ENCODE data around the gene TSPAN12.
"Not testable (repeated sequence)": the region's sequence is repeated elsewhere in the genome, so short reads cannot be mapped to it uniquely, and the experiment has no call there.

The TSPAN12 gene

DNA sequence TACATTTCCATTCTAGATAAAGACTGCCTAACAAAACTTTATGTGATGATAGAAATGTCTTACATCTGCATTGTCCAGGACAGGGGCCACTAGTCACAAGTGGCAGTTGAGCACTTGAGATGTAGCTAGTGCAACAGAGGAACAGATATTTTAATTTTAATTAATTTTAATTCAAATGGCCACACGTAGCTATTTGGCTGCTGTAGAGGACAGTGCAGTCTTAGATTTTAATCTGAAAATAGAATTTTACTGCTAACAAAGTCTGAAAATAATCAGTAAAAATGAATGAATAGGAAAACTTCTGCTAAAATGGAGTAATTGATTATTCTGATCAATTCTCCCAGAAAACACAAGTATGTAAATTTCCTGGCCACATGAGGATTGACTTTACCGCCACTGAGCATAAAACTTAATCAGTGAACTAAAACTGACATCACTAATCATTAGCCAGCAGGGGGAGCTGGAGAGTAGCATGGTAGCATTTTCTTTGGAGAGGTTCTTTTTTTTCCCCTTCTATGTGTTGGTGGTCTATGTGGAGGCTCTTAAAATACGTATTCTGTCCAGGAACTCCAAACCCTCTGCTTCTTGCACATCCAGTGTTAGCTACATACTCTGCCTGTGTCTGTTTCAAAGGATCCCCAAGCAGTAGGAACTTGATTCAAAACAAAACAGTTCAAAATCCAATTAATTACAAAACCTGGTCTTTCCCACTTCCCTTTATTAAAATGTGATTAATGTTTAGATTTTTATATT is 52.1 kb downstream of the TSPAN12 start:
- DNase-seq (ENCODE audit: low read depth): peak; percentile 25

DNA sequence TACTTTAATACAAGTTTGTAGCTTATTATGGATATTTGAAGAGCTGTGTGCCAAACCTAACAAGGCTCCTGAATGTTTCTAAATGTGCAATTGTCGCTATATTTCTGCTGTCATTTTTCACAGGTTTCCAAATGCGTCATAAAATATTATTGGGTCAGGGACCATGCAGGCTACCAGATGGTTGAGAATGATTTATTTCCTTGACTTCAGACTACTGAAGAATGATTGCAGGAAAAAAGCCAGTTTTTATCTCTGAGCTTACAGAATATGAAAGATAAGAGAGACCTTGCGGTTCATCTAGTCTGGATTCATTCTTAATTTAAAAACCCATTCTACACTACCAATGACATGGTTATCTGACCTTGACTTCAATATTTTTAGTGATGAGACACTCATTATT is 55.2 kb downstream of the TSPAN12 start:
- no peak for DNase-seq (ENCODE audit: low read depth)

DNA sequence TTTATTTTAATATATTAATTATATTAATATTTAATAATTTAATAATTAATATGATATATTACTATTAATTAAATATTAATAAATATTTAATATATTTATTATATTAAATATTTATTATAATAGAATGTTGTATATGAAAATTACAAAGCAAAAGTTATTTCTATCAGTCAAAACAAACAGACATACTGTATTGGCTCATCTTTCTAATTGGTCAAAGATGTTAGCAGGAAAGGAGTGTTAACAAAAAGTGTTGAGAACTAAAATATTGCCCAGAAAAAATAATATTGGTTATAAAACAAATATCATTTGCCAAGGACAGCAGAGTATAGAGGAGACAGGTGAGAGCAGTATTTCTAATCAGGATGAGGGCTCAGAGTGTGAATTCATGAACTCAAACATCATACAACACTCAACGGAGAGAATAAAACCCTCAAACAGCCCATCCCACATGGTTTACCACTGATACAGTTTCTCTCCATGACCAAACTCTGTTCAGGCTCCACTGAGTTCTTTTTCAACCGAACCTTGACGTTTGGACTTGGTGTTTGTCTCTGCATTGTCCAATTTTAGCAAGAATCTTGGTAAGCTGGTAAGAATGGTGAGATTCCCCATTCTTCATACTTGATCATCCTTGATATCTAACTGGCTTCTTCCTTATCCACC is 58.0 kb downstream of the TSPAN12 start:
- DNase-seq (ENCODE audit: low read depth): no peak

DNA sequence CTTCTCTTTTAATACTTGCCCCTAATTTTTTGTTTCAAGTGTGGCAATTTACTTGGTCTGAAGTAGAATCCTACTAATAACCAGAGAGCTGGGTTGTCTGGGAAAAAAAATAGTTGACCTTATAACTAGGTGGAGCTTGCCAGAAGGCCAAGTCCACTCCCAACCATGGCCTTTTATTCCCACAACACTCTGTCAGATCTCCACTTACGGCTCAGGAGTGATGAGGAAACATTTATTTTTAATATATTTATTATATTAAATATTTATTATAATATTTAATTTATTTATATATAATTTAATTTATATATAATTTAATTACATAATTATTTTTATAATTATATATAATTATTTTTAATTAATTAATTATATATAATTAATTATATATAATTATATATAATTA is 58.8 kb downstream of the TSPAN12 start:
- DNase-seq (ENCODE audit: low read depth): no peak

DNA sequence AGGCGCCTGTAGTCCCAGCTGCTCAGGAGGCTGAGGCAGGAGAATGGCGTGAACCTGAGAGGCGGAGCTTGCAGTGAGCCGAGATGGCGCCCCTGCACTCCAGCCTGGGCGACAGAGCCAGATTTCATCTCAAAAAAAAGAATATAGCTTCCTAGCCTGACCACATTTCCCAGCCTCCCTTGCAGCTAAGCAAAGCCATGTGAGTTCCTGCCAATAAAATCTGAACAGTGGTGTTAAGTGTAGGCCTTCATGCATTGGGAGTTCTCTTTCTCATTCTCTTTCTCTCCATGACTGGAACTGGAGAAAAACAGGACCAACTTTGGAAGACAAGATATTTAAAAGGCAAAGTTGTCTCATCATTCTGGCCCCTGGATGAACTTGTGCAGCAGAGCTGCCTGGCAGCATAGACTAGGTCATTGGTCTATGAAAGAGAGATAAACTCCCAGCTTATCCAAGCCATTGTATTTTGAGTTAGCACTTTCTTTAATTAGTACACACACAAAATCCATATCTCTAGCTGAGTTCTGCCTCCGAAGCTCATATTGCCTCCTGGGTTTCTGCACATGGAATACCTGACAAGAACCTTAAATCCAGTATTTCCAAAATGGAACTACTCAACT is 60.8 kb downstream of the TSPAN12 start:
- no peak for DNase-seq (ENCODE audit: low read depth)

DNA sequence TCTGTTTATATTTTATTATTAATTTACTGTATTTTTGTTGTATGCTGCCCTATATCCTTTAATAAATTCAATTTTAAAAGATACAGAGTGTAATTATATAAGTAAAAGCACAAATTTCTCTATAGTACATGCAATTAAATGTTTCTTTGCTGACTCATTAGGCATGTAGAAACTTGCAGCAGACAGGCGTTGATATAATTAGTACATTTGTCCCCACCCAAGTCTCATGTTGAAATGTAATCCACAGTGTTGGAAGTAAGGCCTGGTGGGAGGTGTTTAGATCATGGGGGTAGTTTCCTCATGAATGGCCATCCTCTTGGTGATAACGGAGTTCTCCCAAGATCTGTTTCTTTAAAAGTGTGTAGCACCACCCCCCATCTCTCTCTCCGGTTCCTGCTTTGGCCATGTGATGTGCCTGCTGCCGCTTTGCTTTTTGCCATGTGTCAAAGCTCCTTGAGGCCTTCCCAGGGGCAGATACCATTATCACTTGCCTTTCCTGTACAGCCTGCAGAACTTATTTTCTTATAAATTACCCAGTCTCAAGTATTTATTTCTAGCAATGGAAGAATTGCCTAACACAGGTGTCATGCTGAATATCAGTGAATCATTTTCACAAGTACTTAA is 63.7 kb downstream of the TSPAN12 start:
- DNase-seq (ENCODE audit: low read depth): no peak

DNA sequence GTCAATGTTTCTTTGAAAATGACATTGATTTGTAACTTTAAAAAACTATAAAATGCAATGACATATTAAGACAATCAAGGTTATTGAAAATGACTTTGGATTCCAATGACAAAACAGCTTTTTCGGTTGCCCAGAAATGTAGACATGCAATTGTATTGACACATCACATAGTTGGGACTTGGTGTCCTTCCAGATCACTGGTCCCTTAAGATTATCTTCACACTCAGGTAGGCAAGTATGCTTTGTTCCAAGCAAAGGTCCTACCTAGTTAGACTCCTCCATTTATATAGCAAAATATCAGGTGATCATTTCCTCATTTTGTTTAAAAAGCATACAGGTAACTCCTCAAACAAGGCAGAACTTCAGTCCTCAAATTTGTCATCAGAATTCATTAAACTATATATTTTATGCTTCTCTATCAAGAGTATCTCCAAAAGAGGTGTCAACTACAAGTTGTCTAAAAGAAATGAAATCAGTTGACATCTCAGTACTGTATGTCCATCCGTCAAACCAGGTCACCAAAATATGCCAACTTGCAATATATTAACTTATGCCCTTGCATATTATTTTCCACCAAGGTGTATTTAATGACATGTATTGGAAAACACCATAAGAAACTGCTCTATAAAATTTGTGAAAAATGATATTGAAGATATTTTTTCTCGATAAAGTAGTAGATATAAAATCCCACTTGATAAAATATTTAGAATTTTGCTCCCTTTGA is 64.6 kb downstream of the TSPAN12 start:
- no peak for DNase-seq (ENCODE audit: low read depth)

DNA sequence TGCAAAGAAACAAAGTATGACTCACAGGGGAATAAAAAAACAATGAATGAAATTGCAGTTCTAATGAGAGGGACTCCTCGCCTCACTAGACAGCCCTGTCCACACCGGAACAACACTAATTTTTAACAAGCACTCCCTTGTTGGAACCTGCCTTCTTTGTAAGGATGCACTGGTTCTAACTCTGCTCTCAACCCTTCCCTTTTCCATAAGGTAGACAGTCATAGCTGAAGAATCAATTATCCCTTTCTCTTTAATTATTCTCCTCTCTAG is 65.1 kb downstream of the TSPAN12 start:
- DNase-seq (ENCODE audit: low read depth): no peak

DNA sequence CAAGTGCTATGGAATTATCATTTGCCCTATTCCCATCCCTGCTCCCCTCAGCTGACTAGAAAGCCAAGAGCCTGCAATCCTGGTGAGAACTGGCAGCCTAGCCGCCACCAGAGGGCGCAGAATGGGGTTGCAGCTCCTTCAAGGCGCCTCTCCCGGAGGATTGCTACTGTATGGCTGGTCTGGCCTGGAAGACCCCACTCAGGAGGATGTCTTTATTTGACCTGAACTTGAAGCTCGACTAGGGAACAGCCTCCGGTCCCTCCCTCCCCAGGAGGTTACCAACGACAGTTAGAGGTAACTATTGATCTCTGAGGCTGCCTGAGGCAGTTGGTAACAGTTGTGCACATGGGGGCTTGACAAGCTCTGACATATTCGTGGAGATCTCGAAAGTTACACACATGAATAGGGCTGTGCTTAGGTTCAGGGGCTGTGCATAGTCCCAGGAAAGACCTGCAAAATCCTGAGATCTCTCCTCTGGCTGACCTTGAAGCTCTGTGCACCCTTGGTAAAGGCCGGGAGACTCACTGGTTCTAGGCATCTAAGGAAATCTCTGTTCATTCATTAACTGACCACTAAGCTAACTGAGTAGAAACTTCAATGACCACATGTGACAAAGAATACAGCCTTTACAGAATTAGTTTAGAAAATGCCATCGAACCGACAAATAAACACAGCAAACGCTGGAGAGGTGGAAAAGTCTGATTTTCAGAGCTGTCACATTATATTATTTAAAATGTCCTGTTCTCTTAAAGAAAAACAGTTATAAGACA is 65.7 kb downstream of the TSPAN12 start:
- DNase-seq (ENCODE audit: low read depth): peak; percentile 34

DNA sequence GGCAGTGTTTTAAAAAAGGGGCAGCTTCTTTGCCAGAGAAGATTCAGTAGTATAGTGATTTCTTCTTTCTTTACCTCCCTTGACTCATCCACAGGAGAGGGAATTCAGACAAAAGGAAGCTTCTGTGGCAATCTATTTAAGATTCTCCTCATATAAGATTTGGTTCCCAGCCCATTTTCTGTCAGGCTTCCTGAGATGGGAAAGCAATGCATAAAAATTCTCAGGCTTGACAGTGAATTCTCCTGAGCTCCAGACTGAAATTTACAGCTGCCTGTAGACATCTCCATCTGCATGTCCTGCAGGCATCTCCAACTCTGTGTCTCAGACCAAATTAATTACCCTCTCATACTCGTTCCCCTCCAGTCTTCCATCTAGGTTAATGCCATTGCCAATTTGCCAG is 72.8 kb downstream of the TSPAN12 start:
- DNase-seq (ENCODE audit: low read depth): no peak

DNA sequence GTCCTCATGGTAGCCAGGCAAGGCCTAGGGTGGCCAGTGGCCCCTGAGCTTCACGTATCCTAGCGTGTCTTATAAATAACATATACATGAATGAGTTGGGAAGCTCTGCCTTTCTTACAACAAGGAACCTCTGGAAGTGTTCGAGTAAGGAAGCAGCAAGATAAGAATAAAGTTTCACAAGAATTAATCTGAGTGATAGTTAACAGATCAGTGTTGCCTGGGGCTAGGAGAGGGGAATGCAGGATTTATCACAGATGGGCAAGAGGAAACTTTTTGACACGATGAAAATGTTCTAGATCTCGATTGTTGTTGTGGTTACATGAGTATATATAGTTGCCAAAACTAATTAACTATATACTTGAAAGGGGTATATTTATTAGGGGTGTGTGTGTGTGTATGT is 74.2 kb downstream of the TSPAN12 start:
- DNase-seq (ENCODE audit: low read depth): no peak

DNA sequence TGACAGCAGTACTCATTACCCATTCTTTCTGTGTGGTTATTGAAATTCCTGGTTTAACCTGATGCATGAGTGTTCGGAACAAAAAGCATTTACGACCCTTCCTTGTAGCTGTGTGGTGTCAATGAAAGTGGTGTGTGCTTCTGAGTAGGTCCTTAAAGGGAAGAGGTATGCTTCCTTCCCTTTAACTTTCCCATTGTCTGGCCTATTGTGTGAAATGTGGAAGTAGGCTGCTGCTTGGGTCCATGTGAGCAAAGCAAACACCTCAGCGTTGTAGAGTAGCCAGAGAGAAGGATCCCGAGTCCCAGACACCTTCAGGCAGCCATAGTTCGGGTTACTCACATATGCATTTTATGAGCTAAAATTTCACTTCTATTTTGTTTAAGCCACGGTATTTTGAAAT is 74.7 kb downstream of the TSPAN12 start:
- no peak for DNase-seq (ENCODE audit: low read depth)

DNA sequence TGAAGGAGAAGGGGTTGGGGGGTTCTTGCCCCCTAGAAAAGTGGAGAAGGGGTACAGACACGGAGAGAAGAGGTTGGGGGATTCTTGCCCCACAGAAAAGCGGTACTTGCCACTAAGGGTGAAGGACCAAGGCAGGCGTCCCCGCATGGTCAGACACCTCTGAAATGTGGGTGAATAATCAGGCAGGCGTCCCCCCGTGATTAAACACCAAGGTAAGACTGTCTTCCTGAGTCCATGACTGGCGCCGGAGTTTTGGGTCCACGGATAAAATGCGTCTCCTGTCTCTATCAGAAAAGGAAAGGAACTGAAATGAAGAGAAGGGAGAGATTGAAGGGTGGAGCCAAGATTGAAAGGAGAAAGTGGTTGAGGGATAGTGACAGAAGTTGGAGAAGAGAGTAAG is 76.0 kb downstream of the TSPAN12 start:
- DNase-seq (ENCODE audit: low read depth): not testable (repeated sequence)

DNA sequence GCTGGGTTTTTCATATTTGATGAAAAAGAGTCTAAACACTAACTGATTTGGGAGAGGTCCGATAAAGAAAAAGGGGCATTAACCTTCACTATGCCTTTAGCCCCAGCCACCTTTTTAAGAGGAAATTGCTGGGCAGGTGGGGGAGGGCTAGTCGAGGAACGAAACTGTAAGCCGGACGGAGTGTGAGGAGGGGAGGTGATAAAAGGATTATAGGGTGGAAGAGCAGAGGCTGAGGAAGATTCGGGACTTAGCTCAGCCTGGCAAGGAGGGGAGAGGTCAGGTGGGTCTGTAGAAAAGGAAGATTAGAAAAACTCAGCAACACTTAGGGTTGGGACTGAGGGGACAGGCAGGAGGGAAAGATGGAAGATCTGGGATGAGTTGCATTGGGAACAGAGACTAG is 77.0 kb downstream of the TSPAN12 start:
- DNase-seq (ENCODE audit: low read depth): no peak

DNA sequence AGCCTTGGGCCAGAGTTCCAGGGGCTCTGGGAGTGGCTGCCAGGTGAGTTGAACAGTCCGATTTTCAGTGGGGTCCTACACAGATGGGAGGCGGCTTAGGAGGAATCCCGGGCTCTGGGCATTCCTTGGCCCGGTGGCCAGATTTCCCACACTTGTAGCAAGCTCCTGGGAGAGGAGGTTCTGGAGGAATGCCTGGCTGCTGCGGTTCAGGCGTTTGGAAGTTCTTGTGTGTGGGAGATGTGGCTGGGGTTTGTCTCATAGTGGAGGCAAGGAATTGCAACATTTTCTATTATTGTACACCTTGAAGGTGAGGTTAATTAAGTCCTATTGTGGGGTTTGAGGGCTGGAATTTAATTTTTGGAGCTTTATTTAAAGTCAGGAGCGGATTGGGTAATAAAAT is 77.5 kb downstream of the TSPAN12 start:
- not testable (repeated sequence) for DNase-seq (ENCODE audit: low read depth)

DNA sequence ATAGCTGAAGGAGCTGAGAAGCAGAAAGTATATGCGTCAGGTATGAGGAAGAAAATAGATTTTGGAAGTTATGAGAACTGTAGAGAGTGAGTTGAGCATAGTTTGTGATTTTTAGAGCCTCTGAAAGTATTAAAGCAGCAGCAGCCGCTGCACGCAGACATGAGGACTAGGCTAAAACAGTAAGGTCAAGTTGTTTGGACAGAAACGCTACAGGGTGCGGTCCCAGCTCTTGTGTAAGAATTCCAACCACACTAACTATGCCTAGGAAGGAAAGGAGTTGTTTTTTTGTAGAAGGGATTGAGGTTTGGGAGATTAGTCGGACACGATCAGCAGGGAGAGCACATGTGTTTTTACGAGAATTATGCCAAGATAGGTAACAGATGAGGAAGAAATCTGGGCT is 78.9 kb downstream of the TSPAN12 start:
- DNase-seq (ENCODE audit: low read depth): not testable (repeated sequence)

DNA sequence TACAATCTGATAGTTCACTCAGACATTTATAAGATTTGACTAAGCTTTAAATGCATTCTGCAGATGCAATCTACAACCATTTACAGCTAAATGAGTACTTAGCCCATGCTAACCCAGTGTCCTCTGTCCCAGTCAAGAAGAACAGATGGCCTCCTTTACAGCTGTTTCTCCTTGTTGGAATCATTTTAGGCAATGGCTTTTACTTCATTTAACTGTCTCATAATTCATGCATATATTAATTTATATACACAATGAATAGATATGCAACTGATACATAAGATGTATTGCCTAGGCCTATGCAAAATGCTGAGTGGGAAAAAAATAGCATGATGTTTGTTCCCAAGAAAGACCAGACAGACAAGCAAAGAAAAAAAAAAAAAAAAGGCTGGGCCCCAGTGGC is 82.2 kb downstream of the TSPAN12 start:
- DNase-seq (ENCODE audit: low read depth): no peak

DNA sequence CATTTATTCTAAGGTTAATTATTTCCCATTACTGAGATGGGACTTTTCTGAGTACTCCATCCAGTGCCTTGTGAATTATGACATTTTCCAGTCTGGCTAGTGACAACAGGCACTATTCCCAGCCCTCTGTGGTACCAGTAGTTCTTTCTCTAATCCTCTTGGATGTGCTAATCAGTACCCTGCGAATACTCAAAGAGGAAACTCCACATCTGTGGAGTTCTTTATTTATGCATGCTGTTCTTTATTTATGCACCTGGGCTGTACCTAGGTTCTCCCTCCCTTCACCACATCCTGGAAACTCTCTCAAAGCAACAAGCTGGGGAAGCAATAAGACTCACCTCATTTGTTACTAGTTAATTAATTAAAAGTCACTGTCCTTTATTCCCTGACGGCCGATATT is 83.5 kb downstream of the TSPAN12 start:
- no peak for DNase-seq (ENCODE audit: low read depth)

DNA sequence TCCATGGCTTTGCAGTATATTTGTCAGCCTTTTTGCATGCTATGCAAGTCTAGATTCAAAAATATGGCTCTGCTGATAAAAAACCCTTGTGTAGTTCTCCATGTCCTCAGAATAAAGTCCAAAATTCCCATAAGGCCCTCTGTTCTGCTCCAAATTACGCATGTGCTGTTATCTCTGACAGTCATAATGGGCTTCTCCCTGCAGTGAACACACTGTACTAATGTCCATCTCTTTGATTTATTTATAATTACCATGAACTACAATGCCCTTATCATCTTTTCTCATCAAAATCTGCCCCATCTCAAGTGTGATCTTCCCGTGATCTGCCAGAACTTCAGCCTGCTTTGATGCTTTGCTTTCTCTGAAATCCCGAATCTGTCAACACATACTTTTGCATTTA is 87.7 kb downstream of the TSPAN12 start:
- DNase-seq (ENCODE audit: low read depth): no peak

DNA sequence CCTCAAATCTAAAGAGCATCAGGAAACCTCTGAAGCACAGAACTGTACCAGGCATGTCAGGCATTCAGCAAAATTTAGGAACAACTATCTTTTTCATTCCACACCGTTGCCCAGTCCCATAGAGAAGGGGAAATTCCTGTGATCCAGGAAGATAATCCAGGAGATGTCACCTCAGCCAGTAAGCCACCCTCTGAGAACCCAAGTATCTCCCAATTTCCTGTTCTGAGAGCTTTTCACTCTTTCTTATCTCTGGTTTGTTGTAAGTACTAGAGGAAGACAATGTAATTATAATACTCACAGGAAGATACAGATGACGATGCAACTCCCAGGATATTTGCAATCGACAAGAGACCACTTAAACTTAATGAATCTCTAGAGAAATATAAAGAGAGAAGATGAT is 97.1 kb downstream of the TSPAN12 start:
- DNase-seq (ENCODE audit: low read depth): no peak

DNA sequence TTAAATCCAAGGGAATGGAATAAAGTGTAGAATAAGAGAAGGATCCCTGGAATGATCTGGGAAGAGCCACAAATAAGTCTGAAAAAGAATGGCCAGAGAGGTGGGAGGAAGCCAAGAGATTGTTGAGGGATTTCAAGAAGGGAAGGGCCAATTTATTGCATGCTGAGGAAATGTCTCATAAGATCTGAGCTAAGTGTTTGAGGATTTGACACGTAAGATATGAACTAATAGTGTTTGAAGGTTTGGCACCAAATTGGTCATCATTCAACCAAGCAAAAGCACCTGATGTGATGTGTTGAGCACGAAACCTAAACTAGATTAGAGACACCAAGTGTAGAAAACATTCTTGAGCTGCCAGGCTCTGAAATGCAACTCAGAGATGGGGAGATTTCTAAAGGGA is 97.9 kb downstream of the TSPAN12 start:
- DNase-seq (ENCODE audit: low read depth): no peak

DNA sequence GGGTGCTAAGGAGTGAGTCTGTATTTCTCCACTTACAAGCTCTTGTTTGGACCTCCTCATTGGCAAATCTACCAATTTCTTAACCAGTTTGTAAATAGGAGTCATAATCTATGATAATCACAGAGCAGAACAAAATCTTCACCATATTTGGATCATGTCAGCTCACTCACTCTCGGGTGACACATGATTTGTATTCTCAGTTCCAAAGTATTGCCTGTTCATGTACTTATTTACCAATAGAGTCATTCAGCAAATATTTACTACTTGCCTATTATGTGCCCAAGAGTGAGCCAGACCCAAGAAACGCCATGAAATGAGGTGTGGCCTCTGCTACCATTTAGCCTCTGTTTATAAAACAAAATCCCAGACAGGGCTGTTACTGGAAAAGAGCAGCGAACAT is 114.8 kb downstream of the TSPAN12 start:
- DNase-seq (ENCODE audit: low read depth): no peak

Measured in T follicular helper cell (primary cell).